Gastrocnemius medialis (tissue), 4 donors: ENCODE measurements around the gene KAZN.

ENCODE experiments used
- CTCF ChIP-seq, 5 experiments: fragments of 450-650 bp in 3 of 5; fragments of 200-600 bp in 2 of 5; sonication (generic) in 2 of 5; IDR thresholded peaks in 4 of 5; conservative IDR thresholded peaks in 1 of 5; 1 replicate in 4 of 5; 2 replicates in 1 of 5; pipeline ENCODE4 v1.5.1; 2016 to 2019; ENCODE audit warnings: antibody characterized with exemption in 5 of 5, mild to moderate bottlenecking in 3 of 5, moderate library complexity in 3 of 5
- POLR2A ChIP-seq, 2 donors: fragments of 450-650 bp; IDR thresholded peaks; one replicate each; pipeline ENCODE4 v1.6.1; 2017; ENCODE audit warnings: antibody characterized with exemption in 2 of 2, mild to moderate bottlenecking in 2 of 2, moderate library complexity in 2 of 2

GRCh38 chr1:14625996-14626395, 27.5 kb downstream of the KAZN start:
- TF ChIP-seq CTCF (IDR thresholded peaks at IDR 0.05 in 4 of 5, conservative IDR thresholded peaks at IDR 0.05 in 1 of 5) = no peak
- TF ChIP-seq POLR2A (IDR thresholded peaks at IDR 0.05) = no peak
